Activated naive CD8-positive, alpha-beta T cell treated with anti-CD3 and anti-CD28 coated beads, Interleukin-2, amount 10 ng/mL, durations not matched to agents 7 days and 5 days (primary cell): ENCODE data around the gene GIGYF2. TPM values are rescaled to one million over a fixed set of nuclear protein-coding genes. Genes with fewer than 3 reads are reported as not detected.

Experiments
- ATAC-seq: fragments of 150-1000 bp; cut with Tn5 transposase; one replicate; pipeline ENCODE4 v1.10.0; 2021; ENCODE audit warnings: low read depth, moderate library complexity
- POLR2A ChIA-PET: fragments of 350-600 bp; sonication (Branson Sonifier 250); formaldehyde crosslinking; loops from one replicate; lab custom pipeline; 2021; ENCODE audit warnings: antibody characterized with exemption; lab: Charles Lee
- DNase-seq: peaks from one replicate; pipeline ENCODE4 v3.0.0; 2021
- H3K27ac Mint-ChIP-seq: one replicate; pipeline ENCODE4 v1.8.0; 2022; ENCODE audit warnings: mild to moderate bottlenecking, mixed read lengths
- H3K27me3 Mint-ChIP-seq: one replicate; pipeline ENCODE4 v1.8.0; 2022; ENCODE audit warnings: mild to moderate bottlenecking, moderate library complexity, mixed read lengths
- H3K36me3 Mint-ChIP-seq: one replicate; pipeline ENCODE4 v1.8.0; 2021; ENCODE audit warnings: mild to moderate bottlenecking, mixed read lengths
- H3K4me1 Mint-ChIP-seq: one replicate; pipeline ENCODE4 v1.8.0; 2021; ENCODE audit warnings: mixed read lengths
- H3K4me3 Mint-ChIP-seq: one replicate; pipeline ENCODE4 v1.8.0; 2022; ENCODE audit warnings: mild to moderate bottlenecking, moderate library complexity, mixed read lengths
- H3K9me3 Mint-ChIP-seq: one replicate; pipeline ENCODE4 v1.8.0; 2021; ENCODE audit warnings: mixed read lengths
- total RNA-seq, 2 experiments: library from RNA; stranded (reverse); gene quantifications; one replicate each; pipeline ENCODE4 v1.2.3, GENCODE V29; 2021

GIGYF2 gene
- total RNA-seq, 2 experiments from 2014 or later = 66.8 to 67.5 TPM

DNA sequence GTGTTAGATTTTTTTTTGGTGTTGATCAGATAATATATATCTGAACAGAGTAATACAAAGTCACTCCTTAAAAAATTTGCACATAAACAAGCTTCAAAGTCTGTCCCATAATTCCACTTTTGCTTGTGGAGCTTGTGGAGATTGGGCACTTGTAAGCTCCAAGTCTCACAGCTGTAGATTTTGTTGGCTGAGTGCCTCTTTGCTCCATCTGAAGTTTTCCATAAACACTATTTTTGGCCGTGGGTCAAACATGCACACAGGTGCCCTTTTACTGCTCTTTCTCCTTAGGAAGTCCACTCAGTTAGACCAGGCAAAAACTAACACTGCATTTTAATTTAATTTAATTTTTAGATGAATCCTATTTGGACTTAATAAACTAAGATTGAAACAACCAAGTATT lies 82.8 kb downstream of the GIGYF2 start:
- DNase-seq (no peak), ATAC-seq (no peak)
- H3K27ac Mint-ChIP-seq = no peak overlapping the region
- POLR2A ChIA-PET = no interaction called here
- peaks cover 5% of the 10 kb centered on the region for H3K4me1 Mint-ChIP-seq
- peaks cover 1% of the 10 kb centered on the region for H3K9me3 Mint-ChIP-seq
- no peak overlapping the region for H3K4me3 Mint-ChIP-seq
- peaks cover 15% of the 10 kb centered on the region for H3K36me3 Mint-ChIP-seq
- no peaks in the 10 kb centered on the region for H3K27me3 Mint-ChIP-seq

DNA sequence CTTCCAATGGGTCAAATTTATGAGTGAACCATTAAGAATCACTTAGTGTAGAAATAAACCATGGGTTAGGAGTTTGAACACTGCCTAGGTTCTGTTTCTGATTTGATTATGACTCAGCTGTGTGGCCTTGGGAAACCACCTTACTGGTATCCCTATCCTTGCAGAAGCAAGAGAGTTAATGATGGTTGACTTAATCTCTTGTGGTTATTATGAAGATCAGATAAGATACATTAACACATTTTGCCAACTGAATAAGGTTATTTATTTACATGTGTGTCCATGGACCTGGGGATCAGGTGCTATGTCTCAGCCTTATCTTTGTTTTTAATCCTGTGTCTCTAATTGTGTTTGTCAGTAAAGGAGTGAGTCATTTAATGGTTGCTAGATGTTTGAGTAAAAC lies 84.6 kb downstream of the GIGYF2 start:
- Mint-ChIP-seq H3K9me3 (peaks cover 1% of the 10 kb centered on the region), H3K4me3 (no peak overlapping the region), H3K36me3 (peaks cover 16% of the 10 kb centered on the region), H3K27ac (no peak overlapping the region), H3K4me1 (peaks cover 5% of the 10 kb centered on the region), H3K27me3 (no peaks in the 10 kb centered on the region)
- ATAC-seq = peak; percentile 75
- POLR2A ChIA-PET = no interaction called here
- no peak for DNase-seq

DNA sequence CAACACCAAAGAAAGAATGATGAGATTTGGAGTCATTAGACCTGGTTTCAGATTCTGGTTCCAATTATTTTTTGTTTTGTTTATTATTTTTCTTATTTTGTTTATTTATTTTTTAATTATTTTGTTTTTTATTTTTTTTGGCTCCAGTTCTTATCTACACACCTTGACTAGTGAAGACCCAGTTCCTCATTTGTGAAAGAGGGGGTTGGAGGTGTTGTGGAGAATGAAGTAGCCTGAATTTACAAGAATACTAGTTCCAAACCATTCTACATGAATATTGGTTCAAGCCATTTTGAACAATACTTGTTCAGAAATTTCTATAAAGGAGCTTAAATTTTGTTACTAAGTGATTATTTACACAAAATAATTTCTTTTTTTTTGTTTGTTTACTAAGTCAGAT lies 86.1 kb downstream of the GIGYF2 start:
- ATAC-seq (no peak), DNase-seq (no peak)
- H3K4me3 Mint-ChIP-seq = no peak overlapping the region
- no peaks in the 10 kb centered on the region for H3K27me3 Mint-ChIP-seq
- H3K27ac Mint-ChIP-seq = no peak overlapping the region
- peaks cover 25% of the 10 kb centered on the region for H3K36me3 Mint-ChIP-seq
- POLR2A ChIA-PET = no interaction called here
- peaks cover 1% of the 10 kb centered on the region for H3K9me3 Mint-ChIP-seq
- peaks cover 8% of the 10 kb centered on the region for H3K4me1 Mint-ChIP-seq

DNA sequence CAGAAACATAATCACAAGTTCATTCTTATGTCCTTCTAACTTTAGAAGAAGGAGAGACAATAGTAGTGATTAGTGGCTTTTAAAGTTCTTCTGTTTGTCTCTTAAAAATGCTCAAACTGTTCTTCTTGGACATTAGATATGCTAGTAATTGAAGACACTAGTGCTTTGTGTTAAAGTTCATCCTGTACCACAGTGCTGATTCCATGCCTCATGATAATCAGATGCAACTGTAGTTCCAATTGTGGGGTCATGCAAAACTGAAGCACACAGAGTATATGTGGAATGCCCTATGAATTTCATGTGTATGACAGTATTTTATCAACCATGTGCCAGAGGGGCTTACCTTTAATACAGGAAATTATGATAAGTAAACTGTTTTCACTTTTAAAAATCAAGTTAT lies 90.7 kb downstream of the GIGYF2 start:
- Mint-ChIP-seq H3K27me3 (no peaks in the 10 kb centered on the region), H3K4me1 (peaks cover 2% of the 10 kb centered on the region), H3K36me3 (peaks cover 39% of the 10 kb centered on the region), H3K27ac (no peak overlapping the region), H3K9me3 (peaks cover 1% of the 10 kb centered on the region), H3K4me3 (no peak overlapping the region)
- POLR2A ChIA-PET = no interaction called here
- no peak for DNase-seq
- no peak for ATAC-seq

DNA sequence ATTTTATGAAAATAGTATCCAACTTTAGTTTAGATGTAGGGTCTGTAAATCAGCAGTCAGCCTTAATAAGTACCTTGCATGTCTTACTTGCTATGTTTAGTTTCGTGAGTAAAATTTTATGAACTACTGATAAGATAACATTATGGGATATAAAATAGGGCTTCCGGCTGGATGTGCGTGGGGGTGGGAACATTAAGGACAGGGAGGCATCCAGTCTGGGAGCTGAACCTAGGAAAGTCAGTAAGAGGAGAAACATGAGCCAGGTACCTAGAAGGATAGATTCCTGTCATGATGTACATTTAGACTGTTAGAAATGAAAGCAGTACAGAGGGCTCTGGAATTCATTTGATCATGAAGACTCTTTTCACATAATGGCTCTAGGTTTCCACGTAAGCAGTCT lies 92.0 kb downstream of the GIGYF2 start:
- peaks cover 32% of the 10 kb centered on the region for H3K36me3 Mint-ChIP-seq
- POLR2A ChIA-PET = no interaction called here
- no peak overlapping the region for H3K4me3 Mint-ChIP-seq
- H3K9me3 Mint-ChIP-seq = peaks cover 1% of the 10 kb centered on the region
- H3K27me3 Mint-ChIP-seq = no peaks in the 10 kb centered on the region
- ATAC-seq = no peak
- H3K27ac Mint-ChIP-seq = no peak overlapping the region
- DNase-seq = no peak
- peaks cover 2% of the 10 kb centered on the region for H3K4me1 Mint-ChIP-seq

DNA sequence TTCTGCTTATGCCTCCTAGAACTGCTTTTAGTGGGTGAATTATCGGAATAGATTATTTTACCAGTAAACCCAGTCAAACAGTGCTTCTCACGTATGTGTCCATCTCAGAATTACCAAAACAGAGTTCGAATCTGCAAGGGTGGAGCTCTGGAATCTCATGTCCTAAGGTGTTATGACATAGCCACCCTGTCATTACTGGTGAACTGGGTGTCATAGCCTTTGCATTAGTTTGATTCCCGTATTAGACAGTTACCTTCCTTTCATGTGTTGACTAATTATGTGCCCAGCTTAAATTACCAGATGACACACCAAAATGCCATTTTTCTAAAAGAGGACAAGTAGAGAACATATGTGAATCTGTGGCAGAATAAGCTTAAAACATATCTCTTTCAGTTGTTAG lies 94.4 kb downstream of the GIGYF2 start:
- ATAC-seq = no peak
- peaks cover 39% of the 10 kb centered on the region for H3K36me3 Mint-ChIP-seq
- no peak overlapping the region for H3K4me3 Mint-ChIP-seq
- peaks cover 2% of the 10 kb centered on the region for H3K4me1 Mint-ChIP-seq
- POLR2A ChIA-PET = no interaction called here
- H3K27me3 Mint-ChIP-seq = no peaks in the 10 kb centered on the region
- no peak overlapping the region for H3K27ac Mint-ChIP-seq
- H3K9me3 Mint-ChIP-seq = no peaks in the 10 kb centered on the region
- no peak for DNase-seq

DNA sequence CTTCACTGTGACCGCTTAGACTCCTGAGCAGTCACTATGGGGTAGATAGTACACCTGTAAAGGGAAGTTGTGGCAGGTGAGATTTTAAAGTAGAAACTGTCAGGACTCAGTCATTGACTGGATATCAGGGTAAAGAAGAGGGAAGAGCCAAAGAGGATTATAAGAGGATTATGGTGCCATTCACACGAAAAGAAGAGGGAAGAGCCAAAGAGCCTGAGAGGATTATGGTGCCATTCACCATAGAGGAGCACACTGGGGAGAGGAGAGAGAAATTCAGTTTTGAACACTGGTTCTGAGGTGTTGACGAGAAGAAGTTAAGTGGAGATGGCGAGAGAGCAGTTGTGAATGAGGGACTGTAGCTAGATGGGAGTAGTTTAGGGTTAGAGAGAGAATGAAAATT lies 96.1 kb downstream of the GIGYF2 start:
- POLR2A ChIA-PET = no interaction called here
- ATAC-seq (no peak), DNase-seq (no peak)
- no peaks in the 10 kb centered on the region for H3K27me3 Mint-ChIP-seq
- H3K4me1 Mint-ChIP-seq = no peaks in the 10 kb centered on the region
- no peak overlapping the region for H3K27ac Mint-ChIP-seq
- no peaks in the 10 kb centered on the region for H3K9me3 Mint-ChIP-seq
- H3K36me3 Mint-ChIP-seq = peaks cover 36% of the 10 kb centered on the region
- no peak overlapping the region for H3K4me3 Mint-ChIP-seq

DNA sequence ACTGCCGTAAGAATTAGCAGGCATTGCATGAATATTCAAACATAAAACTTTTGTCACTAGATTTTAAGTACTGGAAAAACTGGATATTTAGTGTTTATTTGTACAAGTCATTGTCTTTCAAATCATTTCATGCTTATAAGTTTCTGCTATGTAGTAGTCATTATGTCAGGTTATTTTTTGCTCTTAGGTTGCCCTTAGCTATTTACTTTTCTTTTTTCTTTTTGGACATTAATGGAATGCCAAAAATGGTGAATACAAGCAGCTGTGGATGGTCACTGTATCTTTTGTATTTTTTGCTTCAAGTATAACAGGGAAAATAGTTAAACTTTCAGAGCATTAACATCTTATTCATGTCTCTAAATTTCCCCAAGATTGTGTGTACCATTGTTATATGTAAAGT lies 97.8 kb downstream of the GIGYF2 start:
- Mint-ChIP-seq H3K9me3 (no peaks in the 10 kb centered on the region), H3K27me3 (no peaks in the 10 kb centered on the region), H3K27ac (no peak overlapping the region), H3K4me3 (no peak overlapping the region), H3K36me3 (peaks cover 36% of the 10 kb centered on the region), H3K4me1 (no peaks in the 10 kb centered on the region)
- ATAC-seq (no peak), DNase-seq (no peak)
- POLR2A ChIA-PET = interaction anchor here (1.0 kb wide), 1 partner anchor 308 kb away, joined by 3 read pairs; no protein-coding TSS in a partner anchor

DNA sequence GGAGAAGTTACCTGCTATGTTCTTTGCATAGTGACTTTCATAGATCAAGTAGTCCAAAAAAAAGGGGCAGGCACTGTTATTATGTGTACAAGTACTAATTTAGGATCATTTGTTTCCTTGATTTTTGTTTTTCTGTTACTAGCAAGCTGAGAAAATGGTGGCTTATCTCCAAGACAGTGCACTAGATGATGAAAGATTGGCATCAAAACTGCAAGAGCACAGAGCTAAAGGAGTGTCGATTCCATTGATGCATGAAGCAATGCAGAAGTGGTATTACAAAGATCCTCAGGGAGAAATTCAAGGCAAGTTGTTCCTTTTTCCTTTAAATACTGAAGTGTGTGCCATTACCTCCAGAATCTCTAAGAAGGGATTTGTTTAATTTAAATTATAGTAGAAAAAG lies 98.8 kb downstream of the GIGYF2 start:
- Mint-ChIP-seq H3K36me3 (peaks cover 40% of the 10 kb centered on the region), H3K27ac (no peak overlapping the region), H3K9me3 (no peaks in the 10 kb centered on the region), H3K4me3 (no peak overlapping the region), H3K4me1 (no peaks in the 10 kb centered on the region), H3K27me3 (no peaks in the 10 kb centered on the region)
- ATAC-seq (no peak), DNase-seq (no peak)
- POLR2A ChIA-PET = no interaction called here

DNA sequence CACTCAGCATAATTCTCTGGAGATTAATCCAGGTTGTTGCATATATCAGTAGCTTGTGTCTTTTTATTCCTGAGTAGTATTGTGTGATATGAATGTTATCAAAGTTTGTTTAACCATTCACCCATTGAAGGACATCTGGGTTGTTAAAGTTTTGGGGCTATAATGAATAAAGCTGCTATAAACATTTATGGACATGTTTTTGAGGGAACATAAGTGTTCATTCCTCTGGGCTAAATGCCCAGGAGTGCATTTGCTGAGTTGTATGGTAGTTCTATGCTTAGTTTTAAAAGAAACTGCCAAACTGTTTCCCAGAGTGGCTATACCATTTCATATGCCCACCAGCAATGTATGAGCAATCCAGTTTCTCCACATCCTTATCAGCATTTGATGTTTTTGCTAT lies 101.1 kb downstream of the GIGYF2 start:
- no peaks in the 10 kb centered on the region for H3K4me1 Mint-ChIP-seq
- ATAC-seq (no peak), DNase-seq (no peak)
- H3K4me3 Mint-ChIP-seq = no peak overlapping the region
- no peak overlapping the region for H3K27ac Mint-ChIP-seq
- peaks cover 3% of the 10 kb centered on the region for H3K9me3 Mint-ChIP-seq
- H3K27me3 Mint-ChIP-seq = no peaks in the 10 kb centered on the region
- POLR2A ChIA-PET = no interaction called here
- H3K36me3 Mint-ChIP-seq = peaks cover 55% of the 10 kb centered on the region

DNA sequence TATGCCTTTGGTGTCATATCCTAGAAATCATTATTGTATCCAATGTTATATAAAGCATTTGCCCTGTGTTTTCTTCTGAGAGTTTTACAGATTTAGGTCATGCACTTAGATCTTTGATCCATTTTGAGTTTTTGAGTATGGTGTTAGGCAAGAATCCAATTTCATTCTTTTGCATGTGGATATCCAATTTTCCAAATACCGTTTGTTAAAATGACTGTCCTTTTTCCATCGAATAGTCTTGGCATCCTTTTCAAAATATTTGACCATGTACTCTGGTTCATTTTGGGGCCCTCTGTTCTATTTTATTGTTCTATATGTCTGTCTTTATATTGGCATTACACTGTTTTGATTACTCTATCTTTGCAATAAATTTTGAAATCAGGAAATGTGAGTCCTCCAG lies 103.0 kb downstream of the GIGYF2 start:
- POLR2A ChIA-PET = no interaction called here
- Mint-ChIP-seq H3K27me3 (no peaks in the 10 kb centered on the region), H3K36me3 (peaks cover 61% of the 10 kb centered on the region), H3K27ac (no peak overlapping the region), H3K9me3 (peaks cover 3% of the 10 kb centered on the region), H3K4me1 (peaks cover 1% of the 10 kb centered on the region), H3K4me3 (no peak overlapping the region)
- ATAC-seq (no peak), DNase-seq (no peak)

DNA sequence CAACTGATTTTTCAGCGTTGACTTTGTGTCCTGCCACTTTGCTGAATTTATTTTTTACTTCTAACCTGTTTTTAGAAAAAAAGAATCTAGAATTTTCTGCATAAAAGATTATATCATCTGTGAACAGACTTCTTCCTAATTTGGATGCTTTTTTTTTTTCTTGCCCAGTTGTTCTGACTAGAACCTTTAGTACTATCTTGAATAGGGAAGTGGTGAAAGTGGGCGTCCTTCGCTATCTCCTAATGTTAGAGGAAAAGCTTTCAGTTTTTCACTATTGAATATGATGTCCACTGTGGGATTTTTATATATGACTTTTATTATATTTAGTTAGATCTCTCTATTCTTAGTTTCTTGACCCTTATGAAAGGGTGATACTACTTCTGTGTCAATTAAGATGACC lies 105.0 kb downstream of the GIGYF2 start:
- peaks cover 2% of the 10 kb centered on the region for H3K4me1 Mint-ChIP-seq

DNA sequence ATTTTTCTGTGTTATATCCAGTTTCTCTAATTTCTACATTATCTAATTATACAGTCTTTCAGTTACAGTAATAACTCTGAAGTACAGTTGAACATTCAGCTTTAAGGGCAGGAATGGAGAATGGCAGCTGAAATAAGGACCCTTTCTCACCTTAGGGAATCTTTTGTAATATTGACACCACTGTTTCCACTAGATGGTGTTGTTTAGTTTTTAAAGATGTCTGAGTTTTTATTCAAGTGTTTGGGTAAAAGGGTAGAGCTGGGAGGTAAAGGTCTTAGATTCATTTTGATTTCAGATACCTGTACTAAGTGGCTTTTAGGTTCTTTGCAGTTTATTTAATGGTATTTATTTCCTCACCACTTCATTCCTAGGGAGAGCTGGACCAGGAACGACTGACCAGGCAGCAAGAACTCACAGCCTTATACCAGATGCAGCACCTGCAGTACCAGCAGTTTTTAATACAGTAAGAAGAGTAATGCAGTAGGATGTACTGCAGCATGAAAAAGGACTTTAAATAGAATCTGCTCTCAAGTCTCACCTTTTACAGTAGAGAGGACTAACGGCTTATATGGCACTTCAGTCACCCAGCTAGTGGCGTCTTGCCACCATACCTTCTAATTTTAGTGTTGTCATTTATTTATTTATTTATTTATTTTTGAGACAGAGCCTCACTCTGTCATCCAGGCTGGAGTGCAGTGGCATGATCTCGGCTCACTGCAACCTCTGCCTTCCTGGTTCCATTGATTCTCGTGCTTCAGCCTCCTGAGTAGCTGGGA lies 112.4 kb downstream of the GIGYF2 start:
- no peak overlapping the region for H3K4me3 Mint-ChIP-seq
- H3K27me3 Mint-ChIP-seq = no peaks in the 10 kb centered on the region
- no peaks in the 10 kb centered on the region for H3K9me3 Mint-ChIP-seq
- POLR2A ChIA-PET = no interaction called here
- peaks cover 2% of the 10 kb centered on the region for H3K4me1 Mint-ChIP-seq
- DNase-seq = no peak
- peak overlapping the region; percentile 15 for H3K27ac Mint-ChIP-seq
- no peak for ATAC-seq
- peaks cover 22% of the 10 kb centered on the region for H3K36me3 Mint-ChIP-seq

More for the DNA sequence above, 105.0 kb downstream of the GIGYF2 start:
- POLR2A ChIA-PET = no interaction called here
- peaks cover 3% of the 10 kb centered on the region for H3K9me3 Mint-ChIP-seq
- H3K27me3 Mint-ChIP-seq = no peaks in the 10 kb centered on the region
- no peak for ATAC-seq
- no peak overlapping the region for H3K4me3 Mint-ChIP-seq
- no peak overlapping the region for H3K27ac Mint-ChIP-seq
- no peak for DNase-seq
- peaks cover 59% of the 10 kb centered on the region for H3K36me3 Mint-ChIP-seq

DNA sequence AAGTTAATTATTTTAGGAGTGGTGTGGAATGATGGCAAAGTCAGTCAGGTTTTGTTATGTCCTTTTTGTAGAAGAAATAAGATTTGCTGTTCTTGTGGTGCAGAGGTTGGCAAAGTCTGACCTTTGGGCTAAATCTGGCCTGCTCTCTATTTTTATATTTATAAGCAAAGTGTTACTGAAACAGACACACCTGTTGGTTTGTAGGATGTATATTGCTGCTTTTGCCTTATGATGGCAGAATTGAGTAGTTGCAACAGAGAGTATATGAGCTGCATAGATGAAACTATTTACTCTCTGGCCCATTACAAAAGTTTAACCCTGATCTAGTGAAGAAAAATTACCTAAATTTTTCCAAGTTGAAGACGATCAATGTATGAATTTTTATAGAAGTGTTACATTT lies 113.3 kb downstream of the GIGYF2 start:
- peaks cover under 1% of the 10 kb centered on the region for H3K4me1 Mint-ChIP-seq
- peaks cover 19% of the 10 kb centered on the region for H3K36me3 Mint-ChIP-seq
- H3K4me3 Mint-ChIP-seq = no peak overlapping the region

More for the DNA sequence above, 113.3 kb downstream of the GIGYF2 start:
- DNase-seq (no peak), ATAC-seq (no peak)
- no peak overlapping the region for H3K27ac Mint-ChIP-seq
- no peaks in the 10 kb centered on the region for H3K9me3 Mint-ChIP-seq
- POLR2A ChIA-PET = no interaction called here
- H3K27me3 Mint-ChIP-seq = no peaks in the 10 kb centered on the region
